Glutamatergic neuron (in vitro differentiated cells): Measurements from ENCODE around the gene ANP32E. TPM values are rescaled to one million over a fixed set of nuclear protein-coding genes. Genes with fewer than 3 reads are reported as not detected.

Experiments
- DNase-seq: peaks from one replicate; pipeline ENCODE4 v3.0.0; 2022
- H3K27ac Mint-ChIP-seq: one replicate; pipeline ENCODE4 v1.8.0; 2020; ENCODE audit warnings: mild to moderate bottlenecking, mixed read lengths, inconsistent platforms; ENCODE audit not compliant: unreplicated experiment
- H3K27me3 Mint-ChIP-seq: one replicate; pipeline ENCODE4 v1.8.0; 2020; ENCODE audit warnings: mild to moderate bottlenecking, moderate library complexity, mixed read lengths, inconsistent platforms; ENCODE audit not compliant: unreplicated experiment
- H3K36me3 Mint-ChIP-seq: one replicate; pipeline ENCODE4 v1.8.0; 2020; ENCODE audit warnings: mild to moderate bottlenecking, mixed read lengths, inconsistent platforms; ENCODE audit not compliant: unreplicated experiment
- H3K4me1 Mint-ChIP-seq: one replicate; pipeline ENCODE4 v1.8.0; 2020; ENCODE audit warnings: mild to moderate bottlenecking, low read depth, mixed read lengths, inconsistent platforms; ENCODE audit not compliant: unreplicated experiment
- H3K4me3 Mint-ChIP-seq: one replicate; pipeline ENCODE4 v1.8.0; 2020; ENCODE audit warnings: mild to moderate bottlenecking, mixed read lengths, inconsistent platforms; ENCODE audit not compliant: unreplicated experiment
- H3K9me3 Mint-ChIP-seq: one replicate; pipeline ENCODE4 v1.8.0; 2020; ENCODE audit warnings: mild to moderate bottlenecking, moderate library complexity, mixed read lengths, inconsistent platforms; ENCODE audit not compliant: unreplicated experiment
- CTCF ChIP-seq: fragments of 200-600 bp; sonication (generic); IDR thresholded peaks from one replicate; pipeline ENCODE4 v1.5.0; 2021; ENCODE audit not compliant: partially characterized antibody, unreplicated experiment
- total RNA-seq: library from RNA; stranded (reverse); fragmentation: NEBNext Ultra II Directional; extraction: Animal tissue kit (Norgen Biotek cat#: 25700); gene quantifications from one replicate; pipeline ENCODE4 v1.2.1, GENCODE V29; 2021; ENCODE audit not compliant: unreplicated experiment

ANP32E gene
- total RNA-seq, 1 donor from 2014 or later, result 24.3 TPM

GRCh38 chr1:150207281-150207971 lies 28.5 kb downstream of the ANP32E start:
- Mint-ChIP-seq H3K27me3 (no peaks in the 10 kb centered on the region), H3K36me3 (no peaks in the 10 kb centered on the region), H3K4me3 (no peak overlapping the region), H3K9me3 (no peaks in the 10 kb centered on the region), H3K4me1 (no peaks in the 10 kb centered on the region), H3K27ac (no peak overlapping the region)
- DNase-seq, result no peak
- TF ChIP-seq CTCF, result no peak

GRCh38 chr1:150196417-150196816 lies 39.5 kb downstream of the ANP32E start:
- H3K4me3 Mint-ChIP-seq, result no peak overlapping the region
- TF ChIP-seq CTCF, result no peak
- H3K27ac Mint-ChIP-seq, result no peak overlapping the region
- no peak for DNase-seq
- H3K36me3 Mint-ChIP-seq, result no peaks in the 10 kb centered on the region
- no peaks in the 10 kb centered on the region for H3K27me3 Mint-ChIP-seq
- no peaks in the 10 kb centered on the region for H3K4me1 Mint-ChIP-seq
- peaks cover 8% of the 10 kb centered on the region for H3K9me3 Mint-ChIP-seq

GRCh38 chr1:150194381-150195031 lies 41.4 kb downstream of the ANP32E start:
- no peak for TF ChIP-seq CTCF
- Mint-ChIP-seq H3K27me3 (no peaks in the 10 kb centered on the region), H3K9me3 (peaks cover 8% of the 10 kb centered on the region), H3K27ac (no peak overlapping the region), H3K4me1 (no peaks in the 10 kb centered on the region), H3K36me3 (peaks cover 4% of the 10 kb centered on the region), H3K4me3 (no peak overlapping the region)
- no peak for DNase-seq

- no peak overlapping the region for H3K27ac Mint-ChIP-seq
- no peak overlapping the region for H3K4me3 Mint-ChIP-seq
- TF ChIP-seq CTCF, result no peak
Measured at GRCh38 chr1:150192012-150192411, 43.9 kb downstream of the ANP32E start.

GRCh38 chr1:150187560-150187931 lies 48.4 kb downstream of the ANP32E start:
- Mint-ChIP-seq H3K4me3 (no peak overlapping the region), H3K36me3 (peaks cover 4% of the 10 kb centered on the region), H3K27ac (no peak overlapping the region), H3K27me3 (no peaks in the 10 kb centered on the region), H3K4me1 (peaks cover 1% of the 10 kb centered on the region), H3K9me3 (no peaks in the 10 kb centered on the region)
- no peak for DNase-seq
- TF ChIP-seq CTCF, result peak; percentile 32

More at GRCh38 chr1:150192012-150192411, 43.9 kb downstream of the ANP32E start:
- no peaks in the 10 kb centered on the region for H3K4me1 Mint-ChIP-seq
- no peak for DNase-seq
- H3K27me3 Mint-ChIP-seq, result no peaks in the 10 kb centered on the region
- H3K36me3 Mint-ChIP-seq, result peaks cover 4% of the 10 kb centered on the region
- H3K9me3 Mint-ChIP-seq, result peaks cover 8% of the 10 kb centered on the region
